Retinal pigment epithelial cell (primary cell): ENCODE results near the gene CYTL1.

Experiments
- DNase-seq: peaks from one replicate; pipeline ENCODE4 v3.0.0-alpha.2; 2010; ENCODE audit warnings: low read depth
- H3K4me3 ChIP-seq: 2 replicates; pipeline ENCODE4 v1.5.1; 2011; ENCODE audit warnings: mild to moderate bottlenecking, low read length, control low read depth, moderate library complexity
- CTCF ChIP-seq: conservative IDR thresholded peaks from 2 replicates; pipeline ENCODE4 v1.5.1; 2011; ENCODE audit warnings: low read depth, low read length, control low read depth, inconsistent platforms

The CYTL1 gene

GRCh38 chr4:5027346-5027745 is 8.1 kb upstream of the CYTL1 start:
- no peak for DNase-seq
- TF ChIP-seq CTCF = no peak
- H3K4me3 ChIP-seq = no peak overlapping the region

- DNase-seq = no peak
- no peak for TF ChIP-seq CTCF
- no peak overlapping the region for H3K4me3 ChIP-seq
Observed at GRCh38 chr4:5026371-5026770, 7.1 kb upstream of the CYTL1 start.

- DNase-seq = no peak
- no peak for TF ChIP-seq CTCF
- H3K4me3 ChIP-seq = no peak overlapping the region
Observed at GRCh38 chr4:5024673-5025072, 5.4 kb upstream of the CYTL1 start.

- peak; percentile 56 for DNase-seq
- TF ChIP-seq CTCF = no peak
- H3K4me3 ChIP-seq = no peak overlapping the region
Observed at GRCh38 chr4:5021546-5021945, 2.3 kb upstream of the CYTL1 start.

GRCh38 chr4:5020341-5020740 is 1.1 kb upstream of the CYTL1 start:
- H3K4me3 ChIP-seq = no peak overlapping the region
- no peak for DNase-seq
- no peak for TF ChIP-seq CTCF

GRCh38 chr4:5019796-5020195 is 538 bp upstream of the CYTL1 start:
- peak overlapping the region; percentile 50 for H3K4me3 ChIP-seq
- no peak for TF ChIP-seq CTCF
- DNase-seq = no peak

- TF ChIP-seq CTCF = no peak
- DNase-seq = no peak
- peak overlapping the region; percentile 50 for H3K4me3 ChIP-seq
Observed at GRCh38 chr4:5018603-5019002, 655 bp downstream of the CYTL1 start.
